ENCODE measurements around the gene GAPDHS.

DNA sequence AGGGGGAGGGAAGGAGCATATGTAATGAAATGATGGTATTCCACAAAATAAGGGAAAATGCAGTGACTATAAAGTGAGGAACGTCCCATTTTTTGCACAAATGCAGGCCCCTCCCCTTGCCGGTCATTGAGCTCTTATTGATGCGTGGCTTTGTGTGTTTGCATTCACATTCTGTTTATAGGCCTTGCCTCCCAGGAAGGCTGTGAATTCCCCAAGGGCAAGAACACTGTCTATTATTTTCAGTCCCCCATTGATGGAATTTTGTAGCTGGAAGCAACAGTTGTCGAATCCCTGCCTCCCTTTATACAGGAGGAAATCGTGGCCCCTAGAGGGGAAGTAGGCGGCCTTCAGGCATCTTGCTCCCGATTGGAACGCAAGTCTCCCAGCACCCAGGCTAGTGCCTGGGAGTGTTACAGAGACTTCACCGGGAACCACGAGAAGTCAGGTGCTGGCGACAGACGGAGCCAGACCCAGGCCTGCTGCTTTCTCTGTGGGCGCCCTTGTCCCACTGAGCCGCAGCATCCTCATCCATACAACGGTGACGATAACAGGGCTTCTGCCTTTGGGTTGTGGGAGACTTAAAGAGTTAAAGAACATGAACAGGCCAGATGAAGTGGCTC, 12.0 kb upstream of the GAPDHS start:
- TF ChIP-seq, protein P1, sequence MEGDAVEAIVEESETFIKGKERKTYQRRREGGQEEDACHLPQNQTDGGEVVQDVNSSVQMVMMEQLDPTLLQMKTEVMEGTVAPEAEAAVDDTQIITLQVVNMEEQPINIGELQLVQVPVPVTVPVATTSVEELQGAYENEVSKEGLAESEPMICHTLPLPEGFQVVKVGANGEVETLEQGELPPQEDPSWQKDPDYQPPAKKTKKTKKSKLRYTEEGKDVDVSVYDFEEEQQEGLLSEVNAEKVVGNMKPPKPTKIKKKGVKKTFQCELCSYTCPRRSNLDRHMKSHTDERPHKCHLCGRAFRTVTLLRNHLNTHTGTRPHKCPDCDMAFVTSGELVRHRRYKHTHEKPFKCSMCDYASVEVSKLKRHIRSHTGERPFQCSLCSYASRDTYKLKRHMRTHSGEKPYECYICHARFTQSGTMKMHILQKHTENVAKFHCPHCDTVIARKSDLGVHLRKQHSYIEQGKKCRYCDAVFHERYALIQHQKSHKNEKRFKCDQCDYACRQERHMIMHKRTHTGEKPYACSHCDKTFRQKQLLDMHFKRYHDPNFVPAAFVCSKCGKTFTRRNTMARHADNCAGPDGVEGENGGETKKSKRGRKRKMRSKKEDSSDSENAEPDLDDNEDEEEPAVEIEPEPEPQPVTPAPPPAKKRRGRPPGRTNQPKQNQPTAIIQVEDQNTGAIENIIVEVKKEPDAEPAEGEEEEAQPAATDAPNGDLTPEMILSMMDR (IDR thresholded peaks at IDR 0.05), result no peak
- TF ChIP-seq EZH2 (IDR thresholded peaks at IDR 0.05; ENCODE audit: borderline replicate concordance, insufficient read depth, low read depth, low read length, poor library complexity, severe bottlenecking), result no peak

Measured in B cell (primary cell).